22Rv1 (cell line): ENCODE data around the gene PALD1.

ENCODE experiments used
- CTCF ChIP-seq: fragments of 450-650 bp; IDR thresholded peaks from 2 replicates; pipeline ENCODE4 v1.5.1; 2017; ENCODE audit warnings: mild to moderate bottlenecking
- ZFX ChIP-seq: fragments of 450-650 bp; IDR thresholded peaks from 2 replicates; pipeline ENCODE4 v1.6.1; 2017; ENCODE audit warnings: antibody characterized with exemption, borderline replicate concordance

GRCh38 chr10:70586348-70586930 lies 107.9 kb downstream of the PALD1 start:
- no peak for TF ChIP-seq CTCF
- no peak for TF ChIP-seq ZFX
